Omental fat pad (tissue), 4 donors: ENCODE results near the gene GGTLC2. TPM values are rescaled to one million over a fixed set of nuclear protein-coding genes. Genes with fewer than 3 reads are reported as not detected.

Experiments used
- ATAC-seq: fragments of 150-250 bp; one replicate; pipeline ENCODE4 v1.9.1; 2016; ENCODE audit warnings: mild to moderate bottlenecking, moderate library complexity; ENCODE audit not compliant: low FRiP score
- DNase-seq: peaks from one replicate; pipeline ENCODE4 v3.0.0-alpha.2; 2019; ENCODE audit warnings: low spot score
- CTCF ChIP-seq, 3 donors: fragments of 450-650 bp; IDR thresholded peaks; one replicate each; pipeline ENCODE4 v1.5.1; 2016 to 2017; ENCODE audit warnings: antibody characterized with exemption in 3 of 3, mild to moderate bottlenecking in 3 of 3, moderate library complexity in 2 of 3
- total RNA-seq, 4 donors: library from RNA; depleted of rRNA; stranded (reverse); fragments of >200 nt; gene quantifications; one replicate each; pipeline ENCODE4 v1.1.0, GENCODE V29; 2016

Gene GGTLC2
- total RNA-seq, 4 donors from 2014 or later: not detected

- no peak for TF ChIP-seq CTCF (IDR thresholded peaks at IDR 0.05)
- no peak for ATAC-seq
- DNase-seq: no peak
Observed at GRCh38 chr22:22673628-22674027, 29.2 kb downstream of the GGTLC2 start.

- ATAC-seq (no peak), DNase-seq (no peak)
- no peak for TF ChIP-seq CTCF (IDR thresholded peaks at IDR 0.05)
Observed at GRCh38 chr22:22674467-22674866, 30.1 kb downstream of the GGTLC2 start.

DNA sequence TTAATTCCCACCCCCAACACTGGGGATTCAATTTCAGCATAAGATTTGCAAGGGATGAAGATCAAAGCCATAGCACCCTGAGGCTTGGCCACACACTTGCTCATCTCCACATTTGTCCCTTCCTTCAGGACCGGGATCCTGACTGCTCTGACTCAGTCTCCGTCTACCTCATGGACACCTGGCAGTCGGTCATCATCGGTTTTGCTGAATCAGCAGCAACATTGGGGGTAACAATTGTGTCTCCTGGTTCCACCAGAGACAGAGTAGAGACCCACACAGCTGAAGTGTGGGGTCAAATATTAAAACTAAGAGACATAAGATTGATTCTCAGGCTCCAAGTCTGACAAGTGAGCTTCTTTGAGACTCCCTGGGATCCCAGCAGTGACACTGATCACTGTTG is 34.6 kb downstream of the GGTLC2 start:
- ATAC-seq (no peak), DNase-seq (no peak)
- no peak for TF ChIP-seq CTCF (IDR thresholded peaks at IDR 0.05)

DNA sequence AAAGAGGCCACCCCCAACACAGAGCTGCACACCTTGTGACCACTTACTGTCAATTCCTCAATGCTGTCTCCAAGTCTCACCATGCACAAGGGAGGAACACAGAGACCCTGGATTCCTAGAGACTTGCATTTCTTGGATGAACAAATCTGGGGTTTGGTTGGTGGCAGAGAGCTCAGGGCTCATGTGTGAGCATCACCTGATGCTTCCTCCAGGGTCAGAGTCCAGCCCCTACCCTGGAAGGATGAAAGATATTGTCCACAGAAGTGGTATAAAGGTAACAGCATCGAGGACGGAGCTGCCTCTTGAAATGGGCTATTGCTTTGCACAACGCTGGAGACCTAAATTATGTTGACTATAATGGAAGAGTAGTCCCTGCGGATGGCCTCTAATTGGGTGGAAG is 36.0 kb downstream of the GGTLC2 start:
- TF ChIP-seq CTCF (IDR thresholded peaks at IDR 0.05): no peak
- ATAC-seq: no peak
- no peak for DNase-seq

DNA sequence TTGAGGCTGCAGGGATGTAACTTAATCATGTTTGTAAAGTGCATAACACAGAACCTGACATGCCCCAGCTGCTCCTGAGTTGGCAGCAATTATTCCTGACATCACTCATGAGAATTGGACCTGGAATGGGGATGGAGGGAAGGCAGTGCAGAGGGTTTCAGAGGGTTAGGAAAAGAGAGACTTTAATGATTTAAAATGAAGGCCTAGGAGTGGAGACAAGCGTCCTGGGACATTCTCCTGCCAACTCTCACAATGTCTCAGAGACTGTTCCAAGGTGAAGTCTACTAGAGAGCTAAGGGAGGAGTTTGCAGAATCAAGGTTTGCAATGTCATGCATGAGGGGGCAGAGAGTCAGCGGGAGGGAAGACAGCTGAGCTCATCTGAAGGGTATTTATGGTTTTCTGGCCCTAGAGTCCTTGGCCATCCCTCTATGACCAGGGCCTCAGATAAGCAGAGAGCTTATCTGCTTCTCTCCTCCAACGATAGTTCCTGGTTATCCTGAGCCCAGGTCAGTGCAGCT is 36.9 kb downstream of the GGTLC2 start:
- no peak for TF ChIP-seq CTCF (IDR thresholded peaks at IDR 0.05)
- DNase-seq: no peak
- ATAC-seq: no peak

- TF ChIP-seq CTCF (IDR thresholded peaks at IDR 0.05): no peak
- ATAC-seq: no peak
- no peak for DNase-seq
Observed at GRCh38 chr22:22682196-22682595, 37.8 kb downstream of the GGTLC2 start.

DNA sequence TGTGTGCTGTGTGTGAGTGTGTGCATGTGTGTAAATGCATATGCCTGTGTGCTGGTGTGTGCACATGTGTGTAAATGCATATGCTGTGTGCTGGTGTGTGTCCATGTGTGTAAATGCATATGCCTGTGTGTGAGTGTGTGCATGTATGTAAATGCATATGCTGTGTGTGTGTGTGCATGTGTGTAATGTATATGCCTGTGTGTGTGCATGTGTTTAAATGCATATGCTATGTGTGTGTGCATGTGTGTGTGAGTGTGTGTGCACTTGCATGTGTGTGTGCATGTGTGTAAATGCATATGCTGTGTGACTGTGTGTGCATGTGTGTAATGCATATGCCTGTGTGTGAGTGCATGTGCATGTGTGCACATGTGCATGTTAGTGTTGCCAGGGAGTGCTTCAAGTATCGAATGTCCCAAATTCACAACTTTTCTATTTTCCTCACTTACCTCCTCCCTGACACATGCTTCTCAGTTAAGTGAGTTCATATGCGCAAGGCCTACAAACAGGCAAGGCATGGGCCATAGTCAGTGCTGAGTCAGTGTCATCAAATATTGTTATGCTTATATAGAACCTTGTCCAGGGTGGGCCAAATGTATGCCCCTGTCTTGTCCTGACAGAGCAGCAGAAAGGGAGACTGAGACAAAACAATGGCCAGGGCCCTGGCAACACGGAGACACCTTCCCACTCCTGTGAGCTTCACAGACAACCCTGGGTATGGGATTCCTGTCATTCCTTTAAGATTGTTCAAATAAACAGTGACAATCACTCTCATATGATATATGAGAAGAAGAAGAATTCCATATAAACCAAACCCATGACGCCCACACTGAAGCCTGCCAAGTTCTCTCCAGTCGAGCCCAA is 38.6 kb downstream of the GGTLC2 start:
- ATAC-seq (no peak), DNase-seq (no peak)
- TF ChIP-seq CTCF (IDR thresholded peaks at IDR 0.05): no peak
